Ovary (tissue), 3 donors: ENCODE measurements around the gene OPN3.

ENCODE experiments used
- CTCF ChIP-seq, 3 donors: fragments of 450-650 bp in 2 of 3; fragments of 200-600 bp in 1 of 3; IDR thresholded peaks; one replicate each; pipeline versions ENCODE4 v1.5.1 to v1.8.0; 2016 to 2022; ENCODE audit warnings: antibody characterized with exemption in 3 of 3, mild to moderate bottlenecking in 1 of 3
- EP300 ChIP-seq: sonication (generic); formaldehyde crosslinking; IDR thresholded peaks from one replicate; pipeline ENCODE4 v1.6.1; 2017; ENCODE audit warnings: antibody characterized with exemption
- POLR2A ChIP-seq: fragments of 450-650 bp; IDR thresholded peaks from one replicate; pipeline ENCODE4 v1.6.1; 2017; ENCODE audit warnings: antibody characterized with exemption, mild to moderate bottlenecking, moderate library complexity
- donor health status: DM: no; HTN: no; CAD: no.

GRCh38 chr1:241612533-241613477 is 27.4 kb downstream of the OPN3 start:
- TF ChIP-seq CTCF (IDR thresholded peaks at IDR 0.05) (no peak), POLR2A (no peak), EP300 (no peak)
